NB4 (cell line): ENCODE data around the gene LALBA.

Source experiments
- POLR2A ChIP-seq: IDR thresholded peaks from 2 replicates; pipeline ENCODE4 v1.6.1; 2011; ENCODE audit warnings: mild to moderate bottlenecking; ENCODE audit not compliant: insufficient read length; ENCODE audit errors: extremely low read depth
- TF ChIP-seq, protein P1 (sequence below): IDR thresholded peaks from one replicate; pipeline ENCODE4 v1.5.1; 2012; ENCODE audit warnings: low read depth, low read length

DNA sequence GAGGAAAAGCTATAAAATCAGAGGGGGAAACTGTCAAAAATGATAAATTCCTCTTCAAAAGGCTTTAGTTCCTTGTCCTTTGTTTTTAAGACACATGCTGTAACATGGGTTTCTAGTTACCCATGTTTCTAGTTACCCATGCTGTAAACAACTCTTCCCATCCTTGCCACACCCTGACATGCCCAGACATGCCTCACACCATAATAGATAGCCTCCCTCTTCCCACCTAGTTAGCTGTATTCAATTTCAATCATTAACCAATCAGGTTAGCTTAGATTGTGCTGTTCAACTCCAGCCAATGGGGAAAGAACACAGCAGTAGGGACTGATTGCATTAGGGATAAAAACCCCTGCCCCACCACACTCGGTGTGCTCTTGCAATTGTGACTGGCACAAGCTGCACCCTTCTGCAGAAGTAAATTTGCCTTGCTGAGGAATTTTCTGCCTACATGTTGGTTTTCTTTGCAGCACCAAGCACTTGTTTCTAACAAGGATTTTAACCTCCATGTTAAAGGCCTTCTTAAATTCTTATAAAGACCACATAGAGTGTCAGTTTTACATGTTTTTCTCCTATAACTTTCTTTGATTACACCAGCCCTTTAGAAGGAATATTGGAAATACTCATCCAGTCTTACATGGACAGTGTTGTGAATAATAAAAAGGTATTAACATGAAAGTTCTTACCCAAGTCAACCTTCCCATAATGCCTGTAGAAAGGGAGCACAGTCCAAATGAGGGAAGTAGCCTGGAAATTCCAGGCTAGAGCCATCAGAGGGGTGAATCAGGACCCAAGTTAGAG, 32.5 kb upstream of the LALBA start:
- TF ChIP-seq, protein P1, sequence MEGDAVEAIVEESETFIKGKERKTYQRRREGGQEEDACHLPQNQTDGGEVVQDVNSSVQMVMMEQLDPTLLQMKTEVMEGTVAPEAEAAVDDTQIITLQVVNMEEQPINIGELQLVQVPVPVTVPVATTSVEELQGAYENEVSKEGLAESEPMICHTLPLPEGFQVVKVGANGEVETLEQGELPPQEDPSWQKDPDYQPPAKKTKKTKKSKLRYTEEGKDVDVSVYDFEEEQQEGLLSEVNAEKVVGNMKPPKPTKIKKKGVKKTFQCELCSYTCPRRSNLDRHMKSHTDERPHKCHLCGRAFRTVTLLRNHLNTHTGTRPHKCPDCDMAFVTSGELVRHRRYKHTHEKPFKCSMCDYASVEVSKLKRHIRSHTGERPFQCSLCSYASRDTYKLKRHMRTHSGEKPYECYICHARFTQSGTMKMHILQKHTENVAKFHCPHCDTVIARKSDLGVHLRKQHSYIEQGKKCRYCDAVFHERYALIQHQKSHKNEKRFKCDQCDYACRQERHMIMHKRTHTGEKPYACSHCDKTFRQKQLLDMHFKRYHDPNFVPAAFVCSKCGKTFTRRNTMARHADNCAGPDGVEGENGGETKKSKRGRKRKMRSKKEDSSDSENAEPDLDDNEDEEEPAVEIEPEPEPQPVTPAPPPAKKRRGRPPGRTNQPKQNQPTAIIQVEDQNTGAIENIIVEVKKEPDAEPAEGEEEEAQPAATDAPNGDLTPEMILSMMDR: no peak
- TF ChIP-seq POLR2A: no peak
